ENCODE measurements around the gene MCHR1. TPM values are rescaled to one million over a fixed set of nuclear protein-coding genes. Genes with fewer than 3 reads are reported as not detected.

MCHR1 gene
- total and polyA plus RNA-seq, 2 of the 13 experiments (the other 11 are each of a cell fraction or from before 2014, with no cell fraction given): 0.40 to 0.83 TPM

DNA sequence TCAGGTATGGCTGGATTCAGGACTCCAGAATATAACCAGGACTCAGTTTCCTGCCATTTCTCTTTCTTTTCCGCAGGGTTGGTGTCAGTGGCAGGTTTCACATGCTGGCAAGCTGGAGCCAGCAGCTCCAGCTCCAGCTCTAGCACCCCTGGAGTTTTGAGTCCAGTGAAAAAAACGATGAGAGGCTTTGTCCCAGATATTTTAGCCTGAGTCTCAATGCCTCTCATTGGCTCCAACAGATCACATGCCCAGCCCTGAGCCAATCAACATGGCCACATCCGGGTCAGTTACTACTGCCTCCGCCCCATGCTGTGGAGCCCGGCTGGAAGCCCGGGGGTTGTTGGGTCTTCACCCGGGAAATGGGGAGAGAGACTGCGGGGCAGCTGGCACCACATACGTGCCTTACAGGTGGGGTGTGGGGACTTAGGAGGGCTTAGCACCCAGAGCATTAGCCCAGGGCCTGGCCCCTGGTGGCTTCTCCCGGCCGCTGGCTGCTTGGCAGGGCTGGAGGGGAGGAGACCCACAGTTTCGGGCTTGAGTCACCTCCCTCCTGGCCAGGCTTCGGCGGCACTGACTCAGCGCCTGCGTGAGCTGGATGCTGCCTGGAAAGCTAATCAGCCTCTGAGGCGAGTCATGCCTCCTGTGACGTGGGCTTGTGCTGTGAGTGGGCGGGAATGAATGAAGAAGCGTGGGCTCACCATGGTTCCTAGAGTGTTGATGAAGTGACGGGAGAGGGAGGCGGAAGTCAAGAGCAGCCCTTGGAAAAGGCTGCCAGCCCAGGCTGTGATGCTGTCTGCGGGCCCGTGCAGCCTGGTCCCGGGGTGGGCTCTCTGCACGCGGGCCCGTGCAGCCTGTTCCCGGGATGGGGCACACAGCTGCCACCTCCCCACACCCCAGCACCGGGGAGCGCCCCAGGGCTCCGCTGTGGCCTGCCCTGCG lies 27.5 kb upstream of the MCHR1 start (continued):
- TF ChIP-seq ZNF232 (CRISPR knock-in tag; IDR thresholded peaks at IDR 0.05; ENCODE audit: borderline replicate concordance) (peak; percentile 74; the same call in 1 of the 2 replicates), ZNF253 (CRISPR knock-in tag; IDR thresholded peaks at IDR 0.05; ENCODE audit: borderline replicate concordance) (peak; percentile 80; the same call in 1 of the 2 replicates), MAZ (IDR thresholded peaks at IDR 0.05; ENCODE audit: borderline replicate concordance, low read depth, low read length) (0 out of 2 replicates have a peak, but pooled peaks have one; percentile 31), MAZ (CRISPR knock-in tag; IDR thresholded peaks at IDR 0.05; ENCODE audit: low read depth) (no peak; the same call in none of the 2 replicates), RARG (CRISPR knock-in tag; IDR thresholded peaks at IDR 0.05; ENCODE audit: low read depth) (no peak; the same call in 1 of the 2 replicates), KAT7 (CRISPR knock-in tag; IDR thresholded peaks at IDR 0.05; ENCODE audit: borderline replicate concordance) (peak; percentile 70; the same call in 1 of the 2 replicates), CENPT (CRISPR knock-in tag; IDR thresholded peaks at IDR 0.05; ENCODE audit: low read depth) (peak; percentile 73; the same call in 1 of the 2 replicates), HES4 (CRISPR knock-in tag; IDR thresholded peaks at IDR 0.05; ENCODE audit: borderline replicate concordance) (peak; percentile 65), ZNF430 (CRISPR knock-in tag; IDR thresholded peaks at IDR 0.05) (peak; percentile 45), HOXA7 (CRISPR knock-in tag; IDR thresholded peaks at IDR 0.05) (no peak), ZNF607 (CRISPR knock-in tag; IDR thresholded peaks at IDR 0.05; ENCODE audit: borderline replicate concordance) (no peak)
- TF ChIP-seq, protein P1, sequence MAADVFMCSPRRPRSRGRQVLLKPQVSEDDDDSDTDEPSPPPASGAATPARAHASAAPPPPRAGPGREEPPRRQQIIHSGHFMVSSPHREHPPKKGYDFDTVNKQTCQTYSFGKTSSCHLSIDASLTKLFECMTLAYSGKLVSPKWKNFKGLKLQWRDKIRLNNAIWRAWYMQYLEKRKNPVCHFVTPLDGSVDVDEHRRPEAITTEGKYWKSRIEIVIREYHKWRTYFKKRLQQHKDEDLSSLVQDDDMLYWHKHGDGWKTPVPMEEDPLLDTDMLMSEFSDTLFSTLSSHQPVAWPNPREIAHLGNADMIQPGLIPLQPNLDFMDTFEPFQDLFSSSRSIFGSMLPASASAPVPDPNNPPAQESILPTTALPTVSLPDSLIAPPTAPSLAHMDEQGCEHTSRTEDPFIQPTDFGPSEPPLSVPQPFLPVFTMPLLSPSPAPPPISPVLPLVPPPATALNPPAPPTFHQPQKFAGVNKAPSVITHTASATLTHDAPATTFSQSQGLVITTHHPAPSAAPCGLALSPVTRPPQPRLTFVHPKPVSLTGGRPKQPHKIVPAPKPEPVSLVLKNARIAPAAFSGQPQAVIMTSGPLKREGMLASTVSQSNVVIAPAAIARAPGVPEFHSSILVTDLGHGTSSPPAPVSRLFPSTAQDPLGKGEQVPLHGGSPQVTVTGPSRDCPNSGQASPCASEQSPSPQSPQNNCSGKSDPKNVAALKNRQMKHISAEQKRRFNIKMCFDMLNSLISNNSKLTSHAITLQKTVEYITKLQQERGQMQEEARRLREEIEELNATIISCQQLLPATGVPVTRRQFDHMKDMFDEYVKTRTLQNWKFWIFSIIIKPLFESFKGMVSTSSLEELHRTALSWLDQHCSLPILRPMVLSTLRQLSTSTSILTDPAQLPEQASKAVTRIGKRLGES (CRISPR knock-in tag; IDR thresholded peaks at IDR 0.05; ENCODE audit: borderline replicate concordance): no peak; the same call in 1 of the 2 replicates
- TF ChIP-seq, protein P2, sequence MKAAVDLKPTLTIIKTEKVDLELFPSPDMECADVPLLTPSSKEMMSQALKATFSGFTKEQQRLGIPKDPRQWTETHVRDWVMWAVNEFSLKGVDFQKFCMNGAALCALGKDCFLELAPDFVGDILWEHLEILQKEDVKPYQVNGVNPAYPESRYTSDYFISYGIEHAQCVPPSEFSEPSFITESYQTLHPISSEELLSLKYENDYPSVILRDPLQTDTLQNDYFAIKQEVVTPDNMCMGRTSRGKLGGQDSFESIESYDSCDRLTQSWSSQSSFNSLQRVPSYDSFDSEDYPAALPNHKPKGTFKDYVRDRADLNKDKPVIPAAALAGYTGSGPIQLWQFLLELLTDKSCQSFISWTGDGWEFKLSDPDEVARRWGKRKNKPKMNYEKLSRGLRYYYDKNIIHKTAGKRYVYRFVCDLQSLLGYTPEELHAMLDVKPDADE (CRISPR knock-in tag; IDR thresholded peaks at IDR 0.05): no peak
- TF ChIP-seq, protein P3, sequence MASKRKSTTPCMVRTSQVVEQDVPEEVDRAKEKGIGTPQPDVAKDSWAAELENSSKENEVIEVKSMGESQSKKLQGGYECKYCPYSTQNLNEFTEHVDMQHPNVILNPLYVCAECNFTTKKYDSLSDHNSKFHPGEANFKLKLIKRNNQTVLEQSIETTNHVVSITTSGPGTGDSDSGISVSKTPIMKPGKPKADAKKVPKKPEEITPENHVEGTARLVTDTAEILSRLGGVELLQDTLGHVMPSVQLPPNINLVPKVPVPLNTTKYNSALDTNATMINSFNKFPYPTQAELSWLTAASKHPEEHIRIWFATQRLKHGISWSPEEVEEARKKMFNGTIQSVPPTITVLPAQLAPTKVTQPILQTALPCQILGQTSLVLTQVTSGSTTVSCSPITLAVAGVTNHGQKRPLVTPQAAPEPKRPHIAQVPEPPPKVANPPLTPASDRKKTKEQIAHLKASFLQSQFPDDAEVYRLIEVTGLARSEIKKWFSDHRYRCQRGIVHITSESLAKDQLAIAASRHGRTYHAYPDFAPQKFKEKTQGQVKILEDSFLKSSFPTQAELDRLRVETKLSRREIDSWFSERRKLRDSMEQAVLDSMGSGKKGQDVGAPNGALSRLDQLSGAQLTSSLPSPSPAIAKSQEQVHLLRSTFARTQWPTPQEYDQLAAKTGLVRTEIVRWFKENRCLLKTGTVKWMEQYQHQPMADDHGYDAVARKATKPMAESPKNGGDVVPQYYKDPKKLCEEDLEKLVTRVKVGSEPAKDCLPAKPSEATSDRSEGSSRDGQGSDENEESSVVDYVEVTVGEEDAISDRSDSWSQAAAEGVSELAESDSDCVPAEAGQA (IDR thresholded peaks at IDR 0.05; ENCODE audit: low read depth): 0 out of 2 replicates have a peak, but pooled peaks have one; percentile 14
- TF ChIP-seq, protein P3 (CRISPR knock-in tag; IDR thresholded peaks at IDR 0.05; ENCODE audit: borderline replicate concordance): no peak
- TF ChIP-seq, protein P4, sequence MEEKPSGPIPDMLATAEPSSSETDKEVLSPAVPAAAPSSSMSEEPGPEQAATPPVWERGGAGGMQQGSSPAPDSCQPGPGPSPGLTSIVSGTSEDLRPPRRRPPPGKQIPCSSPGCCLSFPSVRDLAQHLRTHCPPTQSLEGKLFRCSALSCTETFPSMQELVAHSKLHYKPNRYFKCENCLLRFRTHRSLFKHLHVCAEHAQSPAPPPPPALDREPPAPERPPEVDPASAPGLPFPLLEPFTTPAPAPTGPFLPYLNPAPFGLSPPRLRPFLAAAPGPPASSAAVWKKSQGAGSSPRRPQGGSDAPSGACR (CRISPR knock-in tag; IDR thresholded peaks at IDR 0.05): no peak

All from HepG2 (cell line).